ENCODE measurements around the gene AP4B1. TPM values are rescaled to one million over a fixed set of nuclear protein-coding genes. Genes with fewer than 3 reads are reported as not detected.
"Not testable (repeated sequence)": the region's sequence is repeated elsewhere in the genome, so short reads cannot be mapped to it uniquely, and the experiment has no call there.

The AP4B1 gene
- total and polyA plus RNA-seq, 2 donors from 2014 or later = 8.7 to 21.7 TPM

GRCh38 chr1:113949007-113949406 lies 44.4 kb upstream of the AP4B1 start:
- H3K4me1 ChIP-seq (ENCODE audit: control insufficient read depth in 2 of 3, insufficient read depth in 2 of 3, low read depth in 1 of 3, low read length in 3 of 3) = peaks cover 0 to 10% (median 10%) of the 10 kb centered on the region in 3 donors
- intact Hi-C loops (cut with DNase I) = no loop called here
- peak; percentile 6 for TF ChIP-seq CTCF (IDR thresholded peaks at IDR 0.05; ENCODE audit: borderline replicate concordance, extremely low read depth, insufficient read depth)

GRCh38 chr1:113948151-113948550 lies 43.6 kb upstream of the AP4B1 start:
- DNase-seq; H3K27me3 ChIP-seq (ENCODE audit: control insufficient read depth, insufficient read depth, low read length); FAIRE-seq; H3K36me3 ChIP-seq (ENCODE audit: control insufficient read depth in 2 of 3, insufficient read depth in 3 of 3, low read length in 3 of 3); H3K9ac ChIP-seq (ENCODE audit: low read length in 3 of 3); intact Hi-C loops (cut with DNase I); H3K9me3 ChIP-seq (ENCODE audit: control insufficient read depth in 2 of 3, insufficient read depth in 1 of 3, low read length in 3 of 3); H3K4me3 ChIP-seq (ENCODE audit: low read length in 3 of 3); H3K27ac ChIP-seq (ENCODE audit: low read depth in 2 of 2, low read length in 2 of 2): not testable (repeated sequence)
- H3K4me1 ChIP-seq (ENCODE audit: control insufficient read depth in 2 of 3, insufficient read depth in 2 of 3, low read depth in 1 of 3, low read length in 3 of 3) = peaks cover 0 to 10% (median 10%) of the 10 kb centered on the region in 3 donors

More at GRCh38 chr1:113949007-113949406, 44.4 kb upstream of the AP4B1 start:
- peaks cover 0 to 3% (median 0%) of the 10 kb centered on the region in 3 donors for H3K36me3 ChIP-seq (ENCODE audit: control insufficient read depth in 2 of 3, insufficient read depth in 3 of 3, low read length in 3 of 3)
- H3K27ac ChIP-seq (ENCODE audit: low read depth in 2 of 2, low read length in 2 of 2) = no peak overlapping the region
- FAIRE-seq (no peak), DNase-seq (no peak)
- H3K27me3 ChIP-seq (ENCODE audit: control insufficient read depth, insufficient read depth, low read length) = no peaks in the 10 kb centered on the region
- no peak overlapping the region for H3K4me3 ChIP-seq (ENCODE audit: low read length in 3 of 3)
- H3K9ac ChIP-seq (ENCODE audit: low read length in 3 of 3) = no peak overlapping the region
- H3K9me3 ChIP-seq (ENCODE audit: control insufficient read depth in 2 of 3, insufficient read depth in 1 of 3, low read length in 3 of 3) = no peaks in the 10 kb centered on the region

GRCh38 chr1:113947388-113948107 lies 42.9 kb upstream of the AP4B1 start:
- H3K9me3 ChIP-seq (ENCODE audit: control insufficient read depth in 2 of 3, insufficient read depth in 1 of 3, low read length in 3 of 3) = no peaks in the 10 kb centered on the region
- H3K4me3 ChIP-seq (ENCODE audit: low read length in 3 of 3) = peak overlapping the region in 2 of 3 donors; percentile 1 to 6
- no peak overlapping the region for H3K9ac ChIP-seq (ENCODE audit: low read length in 3 of 3)
- FAIRE-seq (no peak), DNase-seq (no peak)
- H3K27ac ChIP-seq (ENCODE audit: low read depth in 2 of 2, low read length in 2 of 2) = peak overlapping the region in 1 of 2 donors; percentile 20
- intact Hi-C loops (cut with DNase I) = no loop called here
- H3K36me3 ChIP-seq (ENCODE audit: control insufficient read depth in 2 of 3, insufficient read depth in 3 of 3, low read length in 3 of 3) = peaks cover 0 to 2% (median 0%) of the 10 kb centered on the region in 3 donors
- H3K4me1 ChIP-seq (ENCODE audit: control insufficient read depth in 2 of 3, insufficient read depth in 2 of 3, low read depth in 1 of 3, low read length in 3 of 3) = peaks cover 0 to 10% (median 10%) of the 10 kb centered on the region in 3 donors
- H3K27me3 ChIP-seq (ENCODE audit: control insufficient read depth, insufficient read depth, low read length) = no peaks in the 10 kb centered on the region
- no peak for TF ChIP-seq CTCF (IDR thresholded peaks at IDR 0.05; ENCODE audit: borderline replicate concordance, extremely low read depth, insufficient read depth)

- DNase-seq (peak in 1 of 5 donors; percentile 8), FAIRE-seq (no peak)
- H3K27me3 ChIP-seq (ENCODE audit: control insufficient read depth, insufficient read depth, low read length) = no peaks in the 10 kb centered on the region
- peaks cover 0 to 2% (median 0%) of the 10 kb centered on the region in 3 donors for H3K36me3 ChIP-seq (ENCODE audit: control insufficient read depth in 2 of 3, insufficient read depth in 3 of 3, low read length in 3 of 3)
- no peak overlapping the region for H3K9ac ChIP-seq (ENCODE audit: low read length in 3 of 3)
- peak overlapping the region in 1 of 2 donors; percentile 20 for H3K27ac ChIP-seq (ENCODE audit: low read depth in 2 of 2, low read length in 2 of 2)
- H3K4me1 ChIP-seq (ENCODE audit: control insufficient read depth in 2 of 3, insufficient read depth in 2 of 3, low read depth in 1 of 3, low read length in 3 of 3) = peaks cover 0 to 10% (median 10%) of the 10 kb centered on the region in 3 donors
- no peak for TF ChIP-seq CTCF (IDR thresholded peaks at IDR 0.05; ENCODE audit: borderline replicate concordance, extremely low read depth, insufficient read depth)
- intact Hi-C loops (cut with DNase I) = no loop called here
- peak overlapping the region in 2 of 3 donors; percentile 1 to 6 for H3K4me3 ChIP-seq (ENCODE audit: low read length in 3 of 3)
- no peaks in the 10 kb centered on the region for H3K9me3 ChIP-seq (ENCODE audit: control insufficient read depth in 2 of 3, insufficient read depth in 1 of 3, low read length in 3 of 3)
These were observed 42.2 kb upstream of the AP4B1 start for GRCh38 chr1:113946678-113947387.

All from kidney (tissue), 14 donors.